ENCODE results near the gene CAD.
A peak's percentile ranks its signal among the peaks of the same experiment; 100 is the strongest.
"Not testable (repeated sequence)": the region's sequence is repeated elsewhere in the genome, so short reads cannot be mapped to it uniquely, and the experiment has no call there.

CAD gene

DNA sequence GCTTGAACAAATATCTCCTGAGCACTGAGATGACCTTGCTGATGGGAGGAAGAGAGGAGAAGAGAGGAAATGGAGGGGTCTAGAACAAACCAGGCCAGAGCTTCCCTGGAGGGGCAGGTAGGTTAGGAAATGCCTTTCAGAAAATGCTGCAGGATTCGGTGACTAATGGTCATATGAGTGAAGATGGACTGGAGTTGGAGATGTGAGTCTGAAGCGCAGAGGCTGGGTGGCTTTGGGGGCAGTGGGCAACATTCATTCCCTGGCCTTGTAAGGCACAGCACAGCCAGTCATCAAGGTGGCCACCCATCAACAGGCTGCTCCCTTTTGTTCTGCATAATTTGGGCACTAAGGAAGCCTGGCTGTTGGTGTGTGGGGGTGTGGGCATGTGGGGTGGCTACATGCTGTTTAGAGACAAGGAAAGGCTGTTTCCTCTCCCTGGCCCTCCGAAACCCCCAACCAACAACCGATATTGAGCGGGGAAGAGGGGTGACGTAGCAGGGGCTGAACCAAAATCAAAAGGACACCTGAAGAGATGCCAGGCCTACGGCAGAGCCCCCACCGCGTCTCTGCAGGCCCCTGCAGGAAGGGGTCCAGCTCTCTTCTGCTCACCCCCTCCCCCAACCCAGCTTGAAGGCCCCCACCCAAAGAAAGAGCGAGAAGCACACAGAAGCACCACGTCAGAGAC, 44.2 kb downstream of the CAD start:
- no peak for DNase-seq

DNA sequence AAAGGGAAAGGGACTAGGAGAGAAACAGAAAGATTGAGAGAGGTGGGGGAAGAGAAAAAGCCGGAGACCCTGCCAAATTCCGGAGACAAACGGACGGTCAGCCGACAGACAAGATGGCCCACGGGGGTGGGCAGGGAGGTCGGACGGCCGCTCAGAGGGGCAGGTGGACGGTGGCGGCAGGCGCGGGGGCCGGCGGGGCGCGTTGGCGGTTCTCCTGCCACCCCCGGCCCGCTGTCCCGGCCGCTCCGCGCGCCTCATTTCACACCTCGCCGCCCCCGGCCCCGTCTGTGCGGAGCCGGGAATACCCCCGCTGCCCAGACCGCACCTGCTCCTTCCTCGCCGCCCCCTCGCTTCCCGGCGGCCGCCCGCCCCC, 44.7 kb downstream of the CAD start:
- no peak for DNase-seq

DNA sequence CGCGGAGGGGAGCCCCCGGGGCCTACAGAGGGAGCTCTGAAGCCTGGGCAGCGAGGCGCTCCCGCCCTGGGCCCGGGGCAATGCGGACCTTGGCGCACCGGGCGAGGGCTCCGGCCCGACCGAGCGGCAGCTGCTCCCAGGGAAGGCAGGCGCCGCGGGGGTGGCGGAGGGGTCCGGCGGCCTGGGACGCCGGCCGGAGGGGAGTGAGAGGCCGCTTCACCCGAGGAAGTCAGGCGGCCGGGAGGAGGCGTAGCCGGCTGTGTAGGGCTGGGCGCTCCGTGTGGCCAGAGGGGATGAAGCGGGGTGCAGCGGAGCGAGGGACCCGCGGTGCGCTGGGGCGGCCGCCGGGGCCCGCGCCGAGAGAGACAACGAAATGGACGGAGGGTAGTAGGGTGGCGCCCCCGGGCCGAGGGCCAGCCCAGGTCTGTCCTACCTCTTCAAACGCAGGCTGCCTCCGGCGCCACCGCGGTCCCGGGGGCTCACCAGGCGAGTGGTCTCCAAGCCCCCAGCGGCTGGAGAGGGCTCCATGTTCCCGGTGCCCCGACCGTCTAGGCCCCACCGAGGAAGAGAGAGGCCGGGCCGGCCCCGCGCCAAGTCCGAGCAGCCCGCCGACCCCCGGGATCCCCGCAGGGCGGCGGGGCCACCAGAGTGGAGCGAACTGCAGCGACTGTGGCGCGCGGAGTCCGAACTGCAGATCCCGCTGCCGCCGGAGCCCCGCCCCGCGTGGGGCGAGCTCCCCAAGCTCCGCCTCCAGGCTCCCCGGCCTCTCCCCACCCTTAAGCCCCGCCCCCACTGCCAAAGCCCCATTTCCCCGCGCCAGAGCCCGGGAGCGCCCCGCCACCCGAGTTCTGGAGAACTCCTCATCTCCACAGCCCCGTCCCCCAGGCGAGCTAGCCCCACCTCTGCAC, 45.5 kb downstream of the CAD start, which contains the start of gene SLC30A3:
Gene SLC30A3, minus strand, starts transcription at position 669 of the 908 bp plus-strand sequence. Its CDS starts 141 bp downstream, at position 528.
- DNase-seq = peak; percentile 21

DNA sequence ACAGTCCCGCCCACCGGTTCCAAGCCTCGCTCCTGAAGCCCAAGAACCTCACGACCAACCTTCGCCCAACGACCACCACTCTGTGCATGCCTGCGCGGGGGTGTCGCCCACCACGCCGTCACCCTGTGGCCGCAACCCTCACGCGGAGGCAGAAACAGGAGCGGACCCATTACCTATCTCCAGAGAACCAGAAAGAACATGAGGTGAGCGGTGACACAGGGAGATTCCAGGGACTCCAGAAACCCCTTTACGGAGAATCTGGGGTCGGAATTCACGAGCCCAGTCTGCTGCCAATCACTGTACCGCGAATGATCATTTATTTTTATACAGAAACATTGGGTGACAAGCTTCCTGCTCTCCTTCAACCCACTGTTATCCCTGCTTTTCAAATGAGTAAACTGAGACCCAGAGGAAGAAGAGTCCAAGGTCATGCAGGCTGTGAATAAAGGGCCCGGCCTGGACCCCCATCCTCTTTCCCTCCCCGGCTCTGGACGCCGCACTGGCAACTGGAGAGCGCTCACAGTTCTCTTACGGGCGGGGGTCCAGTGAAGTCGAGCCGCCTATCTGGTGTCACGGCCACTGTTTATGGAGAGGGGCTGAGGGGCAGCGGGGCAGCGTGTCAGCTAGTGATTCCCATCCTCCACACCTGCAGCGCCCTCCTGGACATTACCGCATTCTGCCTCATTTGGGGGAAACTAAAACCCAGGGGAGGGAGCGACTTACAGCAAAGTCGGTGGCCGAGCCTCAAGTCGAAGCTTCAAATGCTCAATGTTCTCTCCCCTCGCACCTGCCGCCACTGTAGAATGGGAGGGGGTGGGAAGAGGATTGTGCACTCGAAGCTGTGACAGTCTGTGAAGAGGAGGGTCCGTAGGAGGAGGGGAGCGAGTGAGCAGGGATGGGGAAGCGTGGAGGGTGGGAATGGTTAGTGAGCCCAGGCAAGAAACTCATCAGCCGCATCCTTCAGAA, 46.4 kb downstream of the CAD start:
- DNase-seq = no peak

DNA sequence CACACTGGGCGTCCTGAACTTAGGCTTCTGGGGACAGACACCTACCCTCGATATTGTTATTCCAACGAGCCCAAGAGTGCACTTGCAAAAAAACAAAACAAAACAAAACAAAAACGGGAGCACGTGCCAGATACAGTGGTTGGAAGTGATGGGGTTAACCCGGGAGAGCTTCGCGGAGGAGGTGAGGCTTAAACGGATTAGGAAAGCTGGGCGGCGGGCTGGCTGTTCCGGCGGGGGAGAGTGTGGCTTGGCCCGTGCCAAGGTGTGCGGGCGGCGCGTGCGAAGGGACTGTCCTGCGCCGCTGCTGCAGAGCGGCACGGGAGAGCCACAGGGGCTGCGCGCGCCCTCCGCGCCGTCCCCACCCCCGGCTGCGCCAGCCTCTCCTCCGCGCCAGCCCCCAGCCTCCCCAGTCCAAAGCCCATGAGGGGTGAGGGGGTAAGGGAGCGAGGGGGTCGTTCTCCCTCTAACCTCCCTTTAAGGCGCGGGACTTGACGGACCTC, 47.1 kb downstream of the CAD start:
- DNase-seq = no peak

DNA sequence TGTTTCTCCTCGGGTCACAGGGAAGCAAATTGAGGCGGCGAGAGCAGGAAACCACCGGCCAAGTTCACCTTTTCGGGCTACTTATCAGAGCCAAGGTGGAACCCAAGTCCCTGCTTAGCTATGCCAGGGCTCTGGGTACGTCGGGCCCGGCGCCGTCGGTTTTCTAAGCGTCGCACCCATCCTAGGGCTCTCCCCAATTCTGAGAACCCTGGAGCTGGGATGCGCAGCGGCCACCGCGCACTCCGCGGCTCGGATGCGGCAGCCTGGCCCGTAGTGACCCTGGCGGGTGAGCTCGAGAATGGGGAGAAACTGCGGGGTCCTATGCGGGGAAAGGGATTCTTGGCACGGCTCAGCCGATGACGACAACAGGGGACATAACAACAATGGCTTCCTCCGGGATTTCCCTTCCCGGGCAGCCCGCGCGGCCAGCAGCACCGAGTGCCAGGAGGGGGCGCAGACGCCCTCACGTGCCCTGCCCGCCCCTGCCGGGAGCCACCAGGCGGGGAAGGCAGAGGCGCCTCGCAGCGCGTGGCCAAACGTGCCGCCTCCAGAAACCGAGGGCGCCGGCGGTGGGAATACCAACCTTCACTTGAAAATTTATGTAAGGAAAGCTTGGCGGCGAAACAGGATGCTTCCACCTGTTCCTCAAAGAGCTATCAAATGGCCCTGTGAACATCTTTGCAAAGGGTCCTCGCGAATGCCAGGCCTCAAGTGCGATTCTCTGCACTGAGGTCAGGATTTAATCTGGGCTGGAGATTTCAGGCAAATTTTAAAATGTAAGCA, 47.8 kb downstream of the CAD start:
- DNase-seq = peak; percentile 33

DNA sequence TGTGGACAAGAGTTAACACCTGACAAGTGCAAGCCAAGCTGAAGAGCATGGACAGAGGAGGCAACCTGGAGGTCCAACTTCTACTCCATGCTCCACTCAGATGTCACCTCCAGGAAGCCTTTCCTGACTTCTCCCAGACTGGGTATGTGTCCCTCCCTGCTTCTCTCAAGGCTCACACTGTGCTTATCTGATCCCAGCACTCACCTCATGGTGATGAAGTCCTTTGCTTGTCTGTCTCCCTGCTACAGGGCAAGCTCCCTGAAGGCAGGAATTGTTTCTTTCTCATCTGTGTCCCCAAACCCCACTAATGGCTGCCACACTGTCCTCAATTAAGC, 48.3 kb downstream of the CAD start:
- no peak for DNase-seq

DNA sequence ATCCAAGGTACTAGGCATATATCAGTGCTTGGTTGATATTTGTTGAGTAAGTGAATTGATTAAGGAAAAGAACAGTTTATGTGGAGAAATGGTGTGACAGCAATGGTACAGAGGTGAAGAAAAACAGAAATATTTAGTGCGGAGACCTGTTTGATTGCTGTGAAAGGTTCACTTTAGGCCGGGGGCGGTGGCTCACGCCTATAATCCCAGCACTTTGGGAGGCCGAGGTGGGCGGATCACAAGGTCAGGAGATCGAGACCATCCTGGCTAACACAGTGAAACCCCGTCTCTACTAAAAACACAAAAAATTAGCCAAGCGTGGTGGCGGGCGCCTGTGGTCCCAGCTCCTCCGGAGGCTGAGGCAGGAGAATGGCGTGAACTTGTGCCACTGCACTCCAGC, 51.1 kb downstream of the CAD start:
- not testable (repeated sequence) for DNase-seq

DNA sequence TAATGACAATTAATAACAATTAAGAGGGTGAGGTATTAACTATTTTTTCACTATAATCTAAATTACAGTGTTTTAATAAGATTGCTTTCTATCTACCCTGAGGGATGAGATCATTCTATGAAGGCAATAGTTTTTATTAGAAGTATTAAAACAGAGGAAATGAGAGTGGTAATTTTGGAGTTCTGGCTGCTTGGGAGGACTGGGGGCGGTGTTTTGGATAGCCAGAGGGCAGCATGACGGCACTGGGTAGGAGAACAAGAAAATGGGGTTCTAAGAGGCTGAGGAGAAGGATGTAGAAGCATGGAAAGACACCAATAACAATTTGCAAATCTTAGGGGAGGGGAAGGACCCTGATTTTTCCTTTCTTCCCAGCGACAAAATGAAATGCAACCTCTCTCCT, 53.0 kb downstream of the CAD start:
- no peak for DNase-seq

DNA sequence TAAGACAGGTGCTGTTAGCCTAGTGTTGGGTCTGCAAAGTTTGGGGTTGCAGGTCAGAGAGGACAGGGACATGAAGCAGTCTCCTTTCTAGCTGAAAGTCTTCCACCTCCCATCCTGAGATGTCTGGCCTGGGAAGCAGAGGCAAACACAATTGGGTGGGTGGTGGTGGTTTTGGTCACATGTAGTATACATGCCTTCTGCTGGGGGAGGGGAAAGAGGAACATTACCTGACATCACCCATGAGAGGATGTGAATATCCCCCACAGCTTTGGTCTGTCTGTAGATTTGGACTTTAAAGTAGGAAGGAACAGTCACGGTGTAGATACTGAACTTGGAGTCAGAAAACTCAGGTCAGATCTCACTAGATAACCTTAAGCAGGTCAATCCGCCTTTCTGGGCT, 53.5 kb downstream of the CAD start:
- DNase-seq = no peak

DNA sequence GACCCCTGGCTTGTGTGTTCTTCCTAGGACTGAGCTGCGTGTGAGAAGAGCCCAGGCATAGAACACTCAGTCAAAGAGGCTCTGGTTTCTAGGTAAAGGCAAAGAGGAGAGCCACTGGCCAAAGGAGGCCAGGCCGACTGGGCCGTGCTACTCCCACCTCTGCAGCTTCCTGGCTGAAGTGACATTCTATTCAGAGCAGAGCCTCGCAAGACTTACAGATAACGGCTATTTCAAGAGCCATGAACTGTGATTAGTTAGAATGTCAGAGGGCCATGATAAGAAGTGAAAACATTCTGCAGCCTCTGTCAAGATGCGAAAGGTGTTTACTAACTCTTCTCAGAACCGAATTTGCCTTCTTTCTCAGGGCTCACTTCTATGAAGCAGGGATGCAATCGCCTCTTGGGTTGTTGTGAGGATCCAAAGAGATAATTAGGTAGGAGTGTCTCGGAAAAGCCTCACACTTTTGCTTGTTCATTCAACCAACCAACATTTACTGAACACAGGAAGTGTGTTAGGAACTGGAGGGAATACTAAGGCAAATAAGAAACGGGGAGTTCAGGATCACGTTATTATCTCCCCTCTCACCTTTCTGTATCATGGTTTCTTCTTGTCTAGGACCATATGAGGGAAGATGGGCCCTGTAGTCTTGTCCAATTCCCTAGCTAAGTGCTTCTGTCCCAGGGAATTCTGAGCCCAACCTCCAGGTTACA, 54.6 kb downstream of the CAD start:
- no peak for DNase-seq

DNA sequence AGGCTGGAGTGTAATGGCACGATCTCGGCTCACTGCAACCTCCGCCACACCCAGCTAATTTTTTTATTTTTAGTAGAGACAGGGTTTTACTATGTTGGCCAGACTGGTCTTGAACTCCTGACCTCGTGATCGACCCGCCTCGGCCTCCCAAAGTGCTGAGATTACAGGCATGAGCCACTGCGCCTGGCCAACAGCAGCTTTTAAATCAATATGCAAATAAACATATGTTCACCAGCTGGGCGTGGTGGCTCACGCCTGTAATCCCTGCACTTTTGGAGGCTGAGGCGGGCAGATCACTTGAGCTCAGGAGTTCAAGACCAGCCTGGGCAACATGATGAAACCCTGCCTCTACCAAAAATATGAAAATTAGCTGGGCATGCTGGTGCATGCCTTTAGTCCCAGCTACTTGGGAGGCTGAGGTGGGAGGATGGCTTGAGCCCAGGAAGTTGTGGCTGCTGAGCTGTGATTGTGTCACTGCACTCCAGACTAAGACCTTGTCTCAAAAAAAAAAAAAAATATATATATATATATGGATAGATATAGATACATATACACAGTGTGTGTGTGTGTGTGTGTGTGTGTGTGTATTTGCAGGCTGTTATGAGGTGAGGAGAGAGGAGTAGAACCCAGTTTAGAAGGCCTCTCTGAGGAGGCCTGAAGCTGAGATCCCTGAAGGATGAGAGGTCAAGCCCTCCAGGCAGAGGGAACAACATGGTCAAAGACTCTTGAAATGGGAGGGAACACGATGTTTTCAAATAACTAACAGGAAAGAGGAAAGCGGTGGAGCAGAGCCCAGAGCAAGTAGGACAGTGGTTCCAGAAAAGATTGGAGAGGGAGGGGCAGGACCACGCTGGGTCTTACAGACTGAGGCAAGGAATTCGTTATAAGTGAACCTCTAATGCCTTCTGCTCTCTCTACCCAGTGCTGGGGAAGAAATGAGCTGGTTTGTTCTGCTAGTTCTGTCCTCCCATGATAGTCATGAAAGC, 55.7 kb downstream of the CAD start:
- DNase-seq = peak; percentile 63

DNA sequence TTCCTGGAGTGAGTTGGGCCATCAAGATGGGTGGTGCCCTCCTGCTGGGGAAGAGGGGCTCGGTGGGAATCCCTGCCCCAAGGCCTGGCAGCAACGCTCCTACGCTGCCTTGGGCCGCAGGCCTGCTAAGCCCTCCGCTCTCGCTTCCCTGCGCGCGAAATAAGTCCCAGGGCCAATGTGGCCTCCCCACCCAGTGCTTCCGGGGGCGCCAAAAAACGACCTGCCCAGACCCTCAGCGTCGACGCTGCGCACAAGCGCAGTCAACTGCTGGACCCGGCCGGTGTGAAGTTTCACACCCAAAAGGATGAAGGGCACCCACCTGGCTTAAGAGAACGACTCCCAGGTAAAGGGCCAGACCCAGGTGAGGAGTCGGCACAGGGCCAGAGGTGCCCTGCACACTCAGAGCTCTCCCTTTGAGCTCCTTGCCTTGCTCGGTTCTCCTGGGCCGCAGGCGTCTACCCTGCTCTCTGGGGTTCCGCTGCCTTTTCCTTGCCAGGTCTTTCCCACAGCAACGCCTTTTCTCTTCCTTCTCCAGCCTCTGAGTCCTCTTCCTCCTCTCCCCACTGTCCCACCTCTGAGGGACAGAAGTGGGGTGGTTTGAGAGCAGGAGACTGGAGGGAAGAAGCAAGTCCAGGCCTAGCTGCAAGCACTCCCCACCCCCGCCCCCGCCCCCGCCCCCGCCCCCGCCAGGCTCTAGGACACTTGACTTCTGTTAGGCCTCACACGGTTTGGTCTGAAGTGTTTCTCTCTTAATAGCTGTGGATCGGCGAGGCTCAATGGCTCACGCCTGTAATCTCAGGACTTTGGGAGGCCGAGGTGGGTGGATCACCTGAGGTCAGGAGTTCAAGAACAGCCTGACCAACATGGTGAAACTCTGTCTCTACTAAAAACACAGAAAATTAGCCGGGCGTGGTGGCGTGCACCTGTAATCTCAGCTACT, 58.3 kb downstream of the CAD start, which contains the start of gene DNAJC5G:
Gene DNAJC5G, plus strand, starts transcription at position 223 of the 940 bp plus-strand sequence. CDS start 1,296 bp downstream, outside the sequence.
- no peak for DNase-seq

DNA sequence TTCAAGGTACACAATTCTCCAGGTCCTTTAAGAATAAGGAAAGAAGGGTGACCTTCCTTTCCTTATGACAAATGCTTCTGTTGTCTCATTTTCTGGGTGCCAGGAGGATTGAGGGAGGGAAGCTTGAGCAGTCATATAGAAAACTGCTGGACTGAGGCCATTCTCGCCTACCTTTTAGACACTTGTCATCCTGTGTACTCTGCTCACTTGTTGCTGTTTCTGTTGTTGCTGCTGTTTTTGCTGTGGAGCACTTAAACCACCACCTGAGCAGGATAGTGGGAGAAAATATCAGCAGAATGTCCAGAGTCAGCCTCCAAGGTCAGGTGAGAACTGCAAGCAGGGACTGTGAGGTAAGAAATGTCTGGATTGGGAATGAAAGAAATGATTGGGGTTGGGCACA, 60.8 kb downstream of the CAD start:
- DNase-seq = no peak

DNA sequence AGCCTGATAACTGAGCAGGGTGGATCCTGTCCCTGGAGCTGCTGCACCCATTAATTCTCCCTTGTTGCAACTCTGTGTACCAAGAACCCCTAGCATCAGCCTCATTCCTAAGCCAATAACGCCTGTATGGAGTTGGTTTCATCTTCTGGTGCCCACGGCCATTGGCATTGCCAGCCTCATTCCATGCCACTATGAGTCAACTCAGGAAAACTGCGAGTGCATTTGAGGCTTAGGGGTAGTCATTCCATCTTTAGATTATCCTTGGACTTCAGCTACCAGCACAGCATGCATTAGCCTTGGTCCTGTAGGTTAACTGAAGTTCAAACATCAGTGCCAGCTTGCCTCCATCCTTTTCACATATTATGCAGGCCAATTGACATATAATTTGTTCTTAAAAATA, 63.7 kb downstream of the CAD start:
- DNase-seq = no peak

DNA sequence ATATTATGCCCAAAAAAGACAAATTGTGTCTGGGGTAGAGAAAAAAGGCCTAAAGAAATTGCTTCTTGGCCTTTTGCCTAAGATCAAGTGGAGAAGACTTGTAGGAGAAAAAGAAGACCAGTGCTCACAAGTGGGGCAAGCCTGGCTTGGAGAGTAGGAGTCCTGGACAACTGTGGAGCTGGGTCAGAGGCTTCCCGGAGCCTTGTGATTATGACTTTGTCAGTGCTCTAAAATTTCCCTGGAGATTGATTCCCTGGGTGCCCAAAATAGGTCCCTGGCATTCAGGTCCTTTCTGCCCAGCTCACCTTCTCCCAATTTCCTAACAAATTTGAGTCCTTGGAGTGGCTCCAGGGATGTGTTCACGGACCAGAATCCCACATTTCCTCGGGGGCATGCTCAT, 64.3 kb downstream of the CAD start:
- DNase-seq = no peak

DNA sequence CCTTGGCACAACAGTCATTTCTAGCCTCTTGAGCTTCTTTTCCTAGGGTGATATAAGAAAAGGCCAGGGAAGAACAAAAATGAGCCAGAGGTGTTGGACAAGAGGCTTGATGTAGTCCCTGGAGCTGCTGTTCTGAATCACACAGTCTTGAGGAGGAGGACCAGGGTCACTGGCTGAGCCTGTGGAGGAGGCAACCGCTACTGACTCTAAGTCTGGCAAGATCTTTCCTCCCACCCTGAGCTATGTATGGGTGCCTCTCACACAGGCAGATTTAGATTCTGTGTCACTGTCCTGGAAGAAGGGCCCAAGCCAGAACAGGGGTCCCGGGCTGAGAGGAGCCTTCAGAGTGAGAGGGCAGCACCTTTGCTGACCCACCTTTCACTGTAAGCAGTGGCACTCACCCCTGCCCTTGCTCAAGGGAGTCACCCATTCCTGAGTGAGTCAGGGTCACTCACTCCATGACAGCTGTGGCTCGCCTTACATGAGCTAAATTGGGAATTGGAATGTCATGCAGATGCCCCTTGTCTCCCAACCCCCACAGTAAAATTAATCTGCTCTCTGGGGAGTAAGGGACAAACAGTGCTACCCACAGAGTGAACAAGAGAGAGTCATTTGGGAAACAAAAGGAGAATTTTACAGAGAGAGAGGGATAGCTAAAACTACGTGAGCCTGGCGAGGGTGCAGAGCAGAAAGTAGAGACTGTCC, 64.8 kb downstream of the CAD start, which contains the start of gene TRIM54:
Gene TRIM54, plus strand, starts transcription at position 575 of the 705 bp plus-strand sequence. CDS start 303 bp downstream, outside the sequence.
- DNase-seq = no peak

DNA sequence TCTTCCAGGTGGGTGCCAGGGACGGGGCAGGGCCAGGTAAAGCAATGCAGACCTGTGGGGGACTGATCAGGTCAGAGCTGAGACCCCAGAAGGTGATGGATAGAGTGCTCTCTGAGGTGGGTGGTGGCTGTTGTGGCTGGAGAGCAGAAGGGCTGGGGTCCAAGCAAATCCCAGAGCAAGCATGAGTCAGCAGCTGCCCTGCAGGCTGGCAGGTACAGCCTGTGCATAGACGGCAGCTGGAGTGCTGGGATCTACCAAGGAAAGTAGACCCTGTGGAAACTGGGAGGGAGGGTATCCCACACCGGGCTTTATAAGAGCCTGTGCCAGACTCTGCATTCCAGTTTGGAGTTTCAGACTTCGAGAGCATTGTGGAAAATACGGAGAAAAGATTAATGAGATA, 65.7 kb downstream of the CAD start:
- DNase-seq = no peak

Measured in MV-4-11 (cell line).